ENCODE results near the gene RABGEF1.
"Not testable (repeated sequence)": the region's sequence is repeated elsewhere in the genome, so short reads cannot be mapped to it uniquely, and the experiment has no call there.

RABGEF1 gene

DNA sequence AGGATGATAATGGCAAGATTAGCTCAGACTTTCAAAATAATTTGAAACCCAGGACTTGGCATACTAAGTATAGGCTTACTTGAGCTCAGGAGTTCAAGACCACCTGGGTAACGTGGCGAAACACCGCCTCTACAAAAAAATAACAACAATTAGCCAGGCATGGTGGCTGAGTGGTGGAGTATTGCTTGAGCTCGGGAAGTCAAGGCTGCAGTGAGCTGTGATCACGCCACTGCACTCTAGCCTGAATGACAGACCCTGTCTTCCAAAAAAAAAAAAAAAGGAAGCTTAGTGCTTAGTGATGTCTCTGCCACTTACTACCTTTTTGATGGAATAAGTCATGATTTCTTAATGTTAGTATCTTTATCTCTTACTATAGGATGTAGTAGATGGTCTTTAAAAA is 25.5 kb downstream of the RABGEF1 start:
- H3K4me3 ChIP-seq (ENCODE audit: control insufficient read depth, low read depth, low read length): no peak overlapping the region
- DNase-seq (ENCODE audit: low read depth): no peak
- TF ChIP-seq, protein P1, sequence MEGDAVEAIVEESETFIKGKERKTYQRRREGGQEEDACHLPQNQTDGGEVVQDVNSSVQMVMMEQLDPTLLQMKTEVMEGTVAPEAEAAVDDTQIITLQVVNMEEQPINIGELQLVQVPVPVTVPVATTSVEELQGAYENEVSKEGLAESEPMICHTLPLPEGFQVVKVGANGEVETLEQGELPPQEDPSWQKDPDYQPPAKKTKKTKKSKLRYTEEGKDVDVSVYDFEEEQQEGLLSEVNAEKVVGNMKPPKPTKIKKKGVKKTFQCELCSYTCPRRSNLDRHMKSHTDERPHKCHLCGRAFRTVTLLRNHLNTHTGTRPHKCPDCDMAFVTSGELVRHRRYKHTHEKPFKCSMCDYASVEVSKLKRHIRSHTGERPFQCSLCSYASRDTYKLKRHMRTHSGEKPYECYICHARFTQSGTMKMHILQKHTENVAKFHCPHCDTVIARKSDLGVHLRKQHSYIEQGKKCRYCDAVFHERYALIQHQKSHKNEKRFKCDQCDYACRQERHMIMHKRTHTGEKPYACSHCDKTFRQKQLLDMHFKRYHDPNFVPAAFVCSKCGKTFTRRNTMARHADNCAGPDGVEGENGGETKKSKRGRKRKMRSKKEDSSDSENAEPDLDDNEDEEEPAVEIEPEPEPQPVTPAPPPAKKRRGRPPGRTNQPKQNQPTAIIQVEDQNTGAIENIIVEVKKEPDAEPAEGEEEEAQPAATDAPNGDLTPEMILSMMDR (IDR thresholded peaks at IDR 0.05; ENCODE audit: control insufficient read depth, insufficient read depth, low read depth, low read length, missing control alignments): no peak

DNA sequence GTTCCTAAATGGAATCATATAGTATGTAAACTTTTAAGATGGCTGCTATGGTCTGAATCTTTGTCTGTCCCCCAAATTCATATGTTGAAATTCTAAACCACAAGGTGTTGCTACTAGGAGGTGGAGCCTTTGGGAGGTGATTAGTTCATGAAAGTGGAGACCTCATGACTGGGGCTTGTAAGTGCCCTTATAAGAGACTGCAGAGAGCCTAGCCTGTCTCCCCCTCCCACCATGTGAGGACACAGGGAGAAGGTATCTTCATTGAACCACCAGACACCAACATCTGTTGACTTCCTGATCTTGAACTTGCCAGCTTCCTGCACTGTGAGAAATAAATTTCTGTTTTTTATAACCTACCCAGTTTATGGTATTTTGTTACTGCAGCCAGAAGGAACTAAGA is 27.0 kb downstream of the RABGEF1 start:
- H3K4me3 ChIP-seq (ENCODE audit: control insufficient read depth, low read depth, low read length); DNase-seq (ENCODE audit: low read depth): not testable (repeated sequence)

DNA sequence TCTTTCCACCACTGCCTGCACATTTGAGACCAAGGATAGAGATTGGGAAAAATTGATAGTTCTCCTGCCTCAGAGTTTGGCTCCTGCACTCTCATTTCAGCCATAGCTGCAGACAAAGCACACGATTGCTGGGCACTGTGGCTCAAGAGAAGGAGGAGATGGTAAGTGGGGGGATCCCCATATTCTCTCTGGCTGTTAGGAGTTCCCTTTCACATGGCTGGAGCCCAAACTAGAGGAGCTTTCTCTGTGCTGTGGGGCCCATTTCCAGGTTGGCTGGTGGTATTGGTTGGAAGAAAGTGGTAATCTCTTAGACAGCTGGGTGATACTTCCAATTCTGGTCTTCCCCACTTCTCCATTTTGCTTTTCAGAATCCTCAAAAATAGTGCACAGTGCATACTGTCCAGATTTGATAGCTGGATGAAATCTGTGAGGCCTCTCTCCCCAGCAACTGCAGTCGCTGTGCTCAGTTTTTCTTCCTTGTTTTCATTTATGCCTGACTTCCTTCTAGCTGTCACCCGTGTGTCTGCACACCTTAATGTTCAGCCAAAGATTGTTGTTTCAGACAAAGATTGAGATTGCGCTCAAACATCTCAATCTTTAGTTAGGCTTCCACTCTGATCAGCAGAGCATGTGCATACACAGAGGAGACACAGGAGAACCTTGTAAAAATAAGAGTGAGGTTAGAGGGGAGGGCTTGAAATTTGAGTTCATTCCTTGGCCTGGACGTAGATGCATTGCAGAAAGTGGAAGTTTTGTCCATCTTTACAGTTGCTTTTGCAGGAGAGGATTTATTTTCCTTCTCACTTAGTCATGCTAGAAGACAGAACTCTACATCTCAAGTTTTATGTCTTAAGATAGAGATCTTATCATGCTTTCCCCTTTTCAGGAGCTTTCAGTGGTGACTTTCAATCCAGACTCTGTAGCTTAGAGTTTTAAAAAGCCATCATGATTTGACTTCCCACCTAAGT is 28.6 kb downstream of the RABGEF1 start:
- no peak for DNase-seq (ENCODE audit: low read depth)
- H3K4me3 ChIP-seq (ENCODE audit: control insufficient read depth, low read depth, low read length): no peak overlapping the region
- TF ChIP-seq, protein P1 (IDR thresholded peaks at IDR 0.05; ENCODE audit: control insufficient read depth, insufficient read depth, low read depth, low read length, missing control alignments): no peak

DNA sequence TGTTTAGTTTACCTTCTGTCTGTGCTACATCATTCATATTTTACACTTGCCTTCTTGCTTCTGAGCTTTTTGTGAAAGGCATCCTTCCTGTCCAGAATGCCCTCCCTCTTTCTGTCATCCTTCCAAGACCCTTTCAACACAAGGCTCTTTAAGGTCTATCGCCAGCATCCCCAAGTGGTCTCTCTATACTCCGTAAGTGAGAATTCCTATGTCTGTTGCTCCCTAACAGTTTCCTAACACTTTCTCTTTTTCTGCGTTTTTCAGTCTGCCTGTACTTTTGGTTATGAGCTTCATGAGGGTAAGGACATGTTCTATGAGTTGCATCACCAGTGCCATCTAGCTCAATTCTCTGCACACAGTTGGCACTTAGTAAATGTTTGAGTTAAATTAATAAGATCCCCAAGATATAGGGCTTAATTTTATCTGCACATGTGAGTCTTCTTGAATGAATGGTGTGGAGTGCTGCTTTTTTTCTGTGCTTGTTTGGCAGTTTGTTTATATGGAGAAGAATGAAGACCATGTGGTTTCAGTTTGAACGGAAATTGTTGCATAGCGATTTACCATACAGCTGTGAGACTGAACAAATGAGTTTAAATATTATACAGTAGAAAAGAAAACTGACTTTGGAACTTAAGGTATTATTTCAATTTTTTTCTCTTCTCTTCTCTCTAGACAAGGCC is 29.4 kb downstream of the RABGEF1 start:
- TF ChIP-seq, protein P1 (IDR thresholded peaks at IDR 0.05; ENCODE audit: control insufficient read depth, insufficient read depth, low read depth, low read length, missing control alignments): no peak
- no peak overlapping the region for H3K4me3 ChIP-seq (ENCODE audit: control insufficient read depth, low read depth, low read length)
- no peak for DNase-seq (ENCODE audit: low read depth)

DNA sequence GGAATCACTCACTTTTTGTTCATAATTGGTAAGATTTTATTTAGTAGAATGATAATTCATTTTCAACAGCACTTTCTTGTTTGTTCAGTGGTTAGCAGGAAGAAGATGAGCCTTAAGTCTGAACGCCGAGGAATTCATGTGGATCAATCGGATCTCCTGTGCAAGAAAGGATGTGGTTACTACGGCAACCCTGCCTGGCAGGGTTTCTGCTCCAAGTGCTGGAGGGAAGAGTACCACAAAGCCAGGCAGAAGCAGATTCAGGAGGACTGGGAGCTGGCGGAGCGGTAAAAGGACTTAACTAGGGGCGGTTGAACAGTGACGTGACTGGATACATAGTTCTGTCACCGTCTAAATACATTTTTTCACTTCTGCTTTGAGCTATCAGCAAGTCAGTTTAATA is 31.3 kb downstream of the RABGEF1 start:
- H3K4me3 ChIP-seq (ENCODE audit: control insufficient read depth, low read depth, low read length): no peak overlapping the region
- TF ChIP-seq, protein P1 (IDR thresholded peaks at IDR 0.05; ENCODE audit: control insufficient read depth, insufficient read depth, low read depth, low read length, missing control alignments): no peak
- no peak for DNase-seq (ENCODE audit: low read depth)

DNA sequence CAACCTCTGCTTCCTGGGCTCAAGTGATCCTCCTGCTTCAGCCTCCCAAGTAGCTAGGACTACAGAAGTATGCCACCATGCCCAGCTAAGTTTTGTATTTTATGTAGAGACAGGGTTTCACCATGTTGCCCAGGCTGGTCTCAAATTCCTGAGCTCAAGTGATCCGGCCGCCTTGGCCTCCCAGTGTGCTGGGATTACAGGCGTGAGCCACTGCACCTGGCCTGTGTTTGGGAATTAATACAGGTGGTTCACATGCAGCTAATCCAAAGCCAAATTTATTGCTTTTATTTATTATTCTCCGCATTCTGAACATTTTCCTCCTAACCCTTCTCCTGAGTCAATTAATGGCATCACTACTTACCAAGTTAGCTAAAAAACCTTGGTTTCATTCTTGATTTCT is 33.2 kb downstream of the RABGEF1 start:
- not testable (repeated sequence) for DNase-seq (ENCODE audit: low read depth); H3K4me3 ChIP-seq (ENCODE audit: control insufficient read depth, low read depth, low read length)

DNA sequence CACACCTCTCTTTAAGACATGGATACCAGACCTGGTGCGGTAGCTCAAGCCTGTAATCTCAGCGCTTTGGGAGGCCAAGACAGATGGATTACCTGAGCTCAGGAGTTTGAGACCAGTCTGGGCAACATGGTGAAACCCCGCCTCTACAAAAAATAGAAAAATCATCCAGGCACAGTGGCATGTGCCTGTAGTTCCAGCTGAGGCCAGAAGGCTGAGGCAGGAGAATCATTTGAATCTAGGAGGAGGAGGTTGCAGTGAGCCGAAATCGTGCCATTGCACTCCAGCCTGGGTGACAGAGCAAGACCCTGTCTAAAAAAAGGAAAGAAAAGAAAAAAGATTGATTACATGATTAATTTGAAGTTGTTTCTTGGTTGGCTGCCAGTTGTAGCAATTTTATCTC is 35.9 kb downstream of the RABGEF1 start:
- H3K4me3 ChIP-seq (ENCODE audit: control insufficient read depth, low read depth, low read length); DNase-seq (ENCODE audit: low read depth): not testable (repeated sequence)

DNA sequence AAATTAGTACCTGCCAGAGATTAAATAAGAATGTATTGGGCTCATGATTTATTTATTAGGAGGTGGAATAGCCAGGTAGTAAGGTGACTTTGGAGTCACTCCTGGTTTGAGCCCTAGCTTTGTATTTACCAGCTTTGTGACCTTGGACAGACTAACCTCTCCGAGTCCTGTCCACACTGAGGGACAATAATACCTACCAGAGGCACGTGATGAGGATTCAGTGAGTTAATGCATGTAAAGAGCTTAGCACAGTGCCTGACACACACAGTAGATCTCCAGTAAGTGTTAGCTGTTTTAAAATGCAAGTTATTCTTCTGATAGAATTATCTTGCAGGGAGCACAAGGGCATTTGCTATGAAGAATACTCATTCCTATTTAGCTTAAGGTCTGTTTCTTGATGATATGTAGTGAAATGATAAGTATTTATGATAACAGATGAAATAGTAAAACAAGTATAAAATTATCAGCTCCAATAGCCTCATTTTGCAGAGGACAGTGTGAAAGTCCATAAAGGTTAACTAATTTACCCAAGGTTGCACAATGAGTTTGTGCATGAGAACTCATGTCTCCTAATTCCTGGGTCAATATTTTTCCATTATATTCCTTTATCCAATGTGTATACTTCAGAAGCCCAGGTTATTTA is 36.4 kb downstream of the RABGEF1 start:
- H3K4me3 ChIP-seq (ENCODE audit: control insufficient read depth, low read depth, low read length): no peak overlapping the region
- TF ChIP-seq, protein P1 (IDR thresholded peaks at IDR 0.05; ENCODE audit: control insufficient read depth, insufficient read depth, low read depth, low read length, missing control alignments): no peak
- no peak for DNase-seq (ENCODE audit: low read depth)
